Stimulated activated CD4-positive, alpha-beta T cell treated with anti-CD3 and anti-CD28 coated beads, Interleukin-15, amount 100 ng/mL, for 48 hours (primary cell): ENCODE data around the gene CPLANE2.
A peak's percentile ranks its signal among the peaks of the same experiment; 100 is the strongest.
"Not testable (repeated sequence)": the region's sequence is repeated elsewhere in the genome, so short reads cannot be mapped to it uniquely, and the experiment has no call there.

Source experiments
- DNase-seq, 2 donors: peaks; one replicate each; pipeline ENCODE4 v3.0.0-alpha.2; 2020; ENCODE audit warnings: low read depth in 2 of 2

CPLANE2 gene

DNA sequence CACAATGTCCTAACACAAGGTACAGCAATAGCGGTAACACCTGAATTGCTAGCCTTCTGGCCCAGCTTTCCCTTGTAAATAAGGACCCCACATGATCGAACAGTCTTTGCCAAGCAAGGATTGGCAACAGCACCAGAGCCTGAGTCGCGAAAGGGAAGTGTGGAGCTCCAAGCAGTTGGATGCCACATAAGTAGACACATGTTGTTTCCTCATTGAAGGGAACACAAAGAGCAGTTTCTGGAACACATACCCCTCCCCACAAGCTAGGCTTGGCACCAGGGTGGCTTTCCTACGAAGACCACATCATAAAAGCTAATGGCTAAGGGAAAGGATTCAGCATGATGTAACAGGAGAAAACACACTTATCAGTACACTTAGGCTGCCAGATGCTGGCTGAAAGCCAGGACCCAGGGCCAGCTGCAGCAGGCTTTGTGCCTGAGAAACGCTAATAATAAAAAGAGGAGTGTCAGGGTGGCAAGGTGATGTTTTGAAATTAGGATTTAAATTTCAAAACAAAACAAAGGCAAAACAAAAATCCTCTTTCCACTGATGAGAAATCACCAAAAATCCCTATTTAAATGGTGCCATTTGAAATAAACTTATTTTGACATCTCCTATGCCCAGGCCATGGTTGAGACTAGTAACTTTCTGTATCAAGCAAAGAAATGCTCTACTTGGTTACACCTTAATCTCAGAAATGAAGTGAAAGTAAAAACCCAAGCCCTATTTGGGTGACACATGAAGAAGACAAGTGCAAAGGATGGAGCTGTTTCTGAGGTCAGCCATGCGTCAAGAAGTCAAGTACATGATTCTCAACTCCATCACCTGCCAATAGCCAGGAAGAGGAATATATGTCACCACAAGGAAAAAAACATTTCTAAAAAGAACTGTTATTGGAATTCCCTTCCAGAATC lies 11.9 kb upstream of the CPLANE2 start:
- DNase-seq = no peak

DNA sequence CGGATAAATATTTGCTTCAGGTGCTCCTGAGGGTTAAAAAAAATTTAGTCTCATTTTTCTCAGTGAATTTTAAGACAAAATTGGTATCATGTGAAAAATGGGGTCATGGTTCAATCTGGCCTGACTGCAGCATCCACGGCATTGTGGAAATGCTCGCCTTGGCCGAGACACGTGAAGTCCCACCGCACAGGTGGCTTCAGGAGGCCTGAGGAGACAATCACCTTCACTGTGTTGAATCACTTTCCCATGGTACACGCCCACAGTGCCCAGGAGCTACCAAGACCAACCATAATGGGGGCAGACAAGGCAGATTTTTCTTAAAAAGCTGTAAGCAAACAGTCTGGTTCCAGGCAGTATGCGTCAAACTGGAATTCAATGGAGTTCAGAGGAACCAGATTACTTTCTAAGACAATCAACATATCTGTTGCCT lies 11.0 kb upstream of the CPLANE2 start:
- no peak for DNase-seq

DNA sequence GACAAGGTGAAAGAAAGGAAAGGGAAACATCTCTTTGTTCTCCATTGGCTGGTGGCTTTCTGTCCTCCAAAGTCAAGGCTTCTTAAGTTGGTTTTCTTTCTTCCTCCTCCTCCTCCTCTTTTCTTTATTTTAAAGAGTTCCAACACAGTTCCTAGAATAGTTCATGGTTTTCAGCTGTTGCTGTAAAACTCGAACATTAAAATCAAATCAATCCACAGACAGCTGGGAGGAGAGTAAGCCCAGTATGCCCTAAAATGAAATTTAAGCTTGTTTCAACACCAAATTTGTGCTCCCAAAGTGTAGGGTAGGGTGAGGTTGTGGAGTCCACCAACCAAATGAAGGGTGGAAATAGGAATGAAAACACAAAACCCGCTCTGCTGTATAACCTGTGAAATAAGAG lies 10.5 kb upstream of the CPLANE2 start:
- no peak for DNase-seq

DNA sequence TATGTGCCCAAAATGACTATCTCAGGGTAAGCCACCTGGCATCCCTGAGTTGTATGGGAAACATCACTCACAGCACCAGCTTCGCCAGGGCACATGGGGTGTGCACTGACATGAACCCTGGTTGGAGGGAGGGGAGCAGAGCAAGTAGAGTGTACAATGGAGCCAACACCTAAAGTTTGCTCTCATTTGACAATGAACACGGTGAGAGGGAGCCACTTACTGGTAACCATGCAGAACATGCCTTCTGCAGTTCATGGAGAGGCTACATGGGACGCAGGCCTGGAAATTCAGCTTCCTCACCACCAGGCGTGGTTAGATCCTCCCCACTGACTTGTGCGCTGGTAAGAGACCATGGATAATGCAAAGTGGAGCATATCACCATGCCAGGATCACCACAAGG lies 10.0 kb upstream of the CPLANE2 start:
- no peak for DNase-seq

DNA sequence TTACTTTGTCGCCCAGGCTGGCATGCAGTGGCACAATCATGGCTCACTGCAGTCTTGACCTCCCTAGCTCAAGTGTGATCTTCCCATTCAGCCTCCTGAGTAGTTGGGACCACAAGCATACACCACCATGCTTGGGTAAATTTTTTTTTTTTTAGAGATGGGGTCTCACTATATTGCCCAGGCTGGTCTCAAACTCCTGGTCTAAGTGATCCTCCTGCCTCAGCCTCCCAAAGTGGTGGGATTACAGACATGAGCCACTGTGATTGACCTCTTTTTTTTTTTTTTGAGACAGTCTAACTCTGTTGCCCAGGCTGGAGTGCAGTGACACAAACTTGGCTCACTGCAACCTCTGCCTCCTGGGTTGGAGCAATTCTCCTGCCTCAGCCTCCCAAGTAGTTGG lies 9.3 kb upstream of the CPLANE2 start:
- DNase-seq = not testable (repeated sequence)

DNA sequence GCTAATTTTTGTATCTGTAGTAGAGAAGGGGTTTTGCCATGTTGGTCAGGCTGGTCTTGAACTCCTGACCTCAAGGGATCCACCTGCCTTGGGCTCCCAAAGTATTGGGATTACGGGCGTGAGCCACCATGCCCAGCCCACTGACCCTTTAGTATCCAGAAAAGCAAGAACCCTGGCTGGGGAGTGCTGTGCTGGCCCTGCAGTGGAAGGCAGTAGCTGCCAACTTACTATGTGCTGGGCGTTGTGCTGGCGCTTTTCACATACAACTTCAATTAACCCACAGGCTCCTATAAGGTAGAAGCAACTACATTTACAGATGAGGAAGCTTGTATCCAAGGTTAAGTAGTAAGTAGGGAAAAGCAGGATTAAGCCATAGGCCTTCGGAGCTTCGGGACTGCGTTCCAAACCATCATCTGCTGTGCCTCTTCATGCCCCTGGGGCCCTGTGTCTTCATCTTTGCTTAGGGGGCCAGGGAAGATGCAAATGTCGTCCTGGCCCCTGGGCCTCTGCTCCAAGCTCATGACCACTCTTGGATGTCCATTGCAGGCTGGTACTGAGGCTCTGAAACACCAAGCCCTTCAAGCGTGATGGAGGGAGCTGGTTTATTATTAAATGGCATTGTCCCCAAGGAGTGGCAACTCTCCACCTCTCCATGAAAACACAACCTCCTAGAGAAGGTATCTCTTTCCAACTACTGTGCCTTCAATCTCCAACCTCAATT lies 8.7 kb upstream of the CPLANE2 start:
- no peak for DNase-seq

DNA sequence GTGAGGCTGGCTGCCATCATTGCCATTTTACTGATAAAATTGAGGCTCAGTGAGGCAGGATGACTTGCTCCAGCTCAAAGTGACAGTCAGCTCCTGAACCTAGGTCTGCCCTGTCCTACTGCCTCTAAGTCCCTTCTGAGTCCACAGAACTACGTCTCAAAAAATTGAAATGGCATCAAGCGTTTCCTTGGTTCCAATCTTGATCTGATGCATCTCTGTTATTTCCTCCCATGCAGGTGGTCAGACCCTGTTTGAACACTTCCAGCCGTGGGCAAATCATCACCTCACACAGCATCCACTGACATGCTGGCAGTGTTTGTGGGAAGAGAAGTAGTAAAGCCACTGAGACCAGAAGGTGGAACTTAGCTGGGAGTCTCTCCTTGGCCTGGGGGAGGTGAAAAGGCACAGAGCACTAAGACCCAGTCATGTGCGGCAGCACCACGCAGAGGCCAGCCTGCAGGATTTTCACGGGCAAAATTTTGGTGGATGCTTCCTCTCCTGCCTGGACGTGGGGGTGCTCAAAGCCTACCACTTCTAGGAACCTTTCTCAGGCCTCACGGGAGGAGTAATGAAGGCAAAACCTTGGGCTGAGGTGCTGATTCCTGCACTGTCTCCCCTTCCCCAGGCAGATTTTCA lies 7.8 kb upstream of the CPLANE2 start:
- DNase-seq = no peak

DNA sequence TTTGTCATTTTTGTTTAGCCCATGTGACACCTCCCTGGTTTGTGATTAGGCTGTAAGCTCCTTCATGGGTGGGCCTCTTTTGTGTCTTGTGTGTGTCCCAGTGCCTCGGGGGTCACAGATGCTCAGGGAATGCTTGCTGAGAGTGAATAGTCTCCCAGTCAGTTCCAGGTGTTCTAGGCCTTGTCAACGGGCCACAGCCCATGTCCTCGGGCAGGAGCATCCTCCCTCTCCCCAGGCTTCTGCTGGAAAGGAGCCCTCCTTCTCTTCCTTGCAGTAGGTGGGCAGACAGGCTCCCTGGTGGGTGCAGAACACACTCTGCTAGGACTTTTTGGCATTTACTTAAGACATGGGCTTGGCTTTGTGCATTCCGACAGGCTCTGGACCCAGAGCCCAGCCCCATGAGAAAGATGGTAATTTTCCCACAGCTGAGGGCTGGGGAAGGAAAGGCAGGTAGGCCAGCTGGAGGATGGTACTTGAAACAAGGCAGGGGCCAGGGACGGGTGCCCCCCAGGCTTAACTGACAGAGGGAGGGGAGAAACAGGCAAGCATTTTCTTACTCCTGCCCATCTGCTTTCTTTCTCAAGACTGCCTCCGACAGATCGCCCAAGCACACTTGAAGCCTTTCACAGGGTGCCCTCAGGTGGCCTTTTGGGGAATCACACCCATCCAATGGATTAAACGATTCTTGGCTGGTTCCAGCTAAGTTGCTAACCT lies 7.1 kb upstream of the CPLANE2 start:
- peak; percentile 47 to 70 for DNase-seq

DNA sequence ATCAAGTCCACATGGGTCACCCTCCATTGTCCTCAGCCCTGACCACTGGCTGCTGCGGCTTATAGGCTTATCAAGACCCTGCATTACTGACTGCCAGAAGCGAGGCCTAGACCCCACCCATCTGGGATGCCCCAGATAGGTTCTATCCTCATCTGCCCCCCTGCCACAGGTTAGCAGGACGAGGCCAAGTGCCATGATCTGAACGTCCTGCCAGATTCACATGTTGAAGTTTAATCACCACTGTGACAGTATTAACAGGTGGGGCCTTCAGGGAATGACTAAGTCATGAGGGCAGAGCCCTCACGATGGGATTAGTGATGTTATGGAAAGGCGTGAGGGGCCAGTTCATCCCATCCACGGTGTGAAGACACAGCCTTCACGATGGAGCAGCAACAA lies 6.2 kb upstream of the CPLANE2 start:
- no peak for DNase-seq

DNA sequence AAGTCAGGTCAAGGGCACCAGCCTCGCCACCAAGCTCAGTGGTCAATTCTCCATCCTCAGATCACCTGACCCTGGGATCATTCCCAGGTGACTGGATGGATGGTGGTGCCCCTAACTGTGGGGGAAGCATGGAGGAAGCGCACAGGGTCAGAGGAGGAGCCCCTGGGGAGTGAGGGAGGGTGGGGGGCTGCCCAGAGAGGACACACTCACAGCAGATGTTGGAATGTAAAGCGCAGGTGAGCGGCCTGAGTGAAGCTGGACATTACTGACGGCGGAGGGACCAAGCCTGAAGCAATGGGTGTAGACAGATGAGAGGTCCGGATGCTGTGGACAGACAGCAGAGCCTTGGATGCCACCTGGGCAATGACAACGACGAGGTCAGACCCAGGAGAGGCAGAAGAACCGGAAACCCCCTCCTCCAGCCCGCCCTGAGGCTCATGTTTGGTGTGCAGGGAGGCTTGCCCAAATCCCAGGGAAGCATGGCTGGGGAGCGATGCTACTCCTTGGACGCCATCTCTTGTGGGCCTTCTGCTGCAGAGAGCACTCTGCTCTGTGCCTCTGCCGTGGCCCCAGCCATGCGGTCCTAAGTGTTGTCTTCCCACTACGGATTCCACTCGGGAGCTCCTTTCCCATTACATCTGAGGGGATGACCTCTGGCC lies 5.7 kb upstream of the CPLANE2 start:
- DNase-seq = no peak

DNA sequence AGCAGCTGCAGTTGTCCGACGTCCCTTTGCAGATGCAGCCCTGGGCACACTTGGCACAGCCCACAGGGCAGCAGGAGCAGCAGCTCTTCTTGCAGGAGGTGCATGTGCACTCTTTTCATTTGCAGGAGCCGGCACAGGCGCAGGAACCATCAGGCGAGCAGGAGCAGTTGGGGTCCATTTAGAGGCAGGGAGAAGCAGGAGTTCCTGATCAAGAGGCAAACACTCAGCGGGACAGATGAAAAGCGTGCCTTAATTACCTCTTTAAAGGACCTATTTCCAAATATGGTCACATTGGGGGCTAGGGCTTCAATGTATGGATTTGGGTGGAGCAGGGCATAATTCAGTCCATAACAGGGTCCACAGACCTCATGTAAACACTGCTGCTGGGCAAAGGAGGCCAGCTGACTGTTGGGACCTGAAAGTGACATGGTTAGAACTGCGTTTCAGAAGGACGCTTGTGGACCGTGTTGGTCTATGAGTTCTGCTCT lies 4.3 kb upstream of the CPLANE2 start:
- no peak for DNase-seq

DNA sequence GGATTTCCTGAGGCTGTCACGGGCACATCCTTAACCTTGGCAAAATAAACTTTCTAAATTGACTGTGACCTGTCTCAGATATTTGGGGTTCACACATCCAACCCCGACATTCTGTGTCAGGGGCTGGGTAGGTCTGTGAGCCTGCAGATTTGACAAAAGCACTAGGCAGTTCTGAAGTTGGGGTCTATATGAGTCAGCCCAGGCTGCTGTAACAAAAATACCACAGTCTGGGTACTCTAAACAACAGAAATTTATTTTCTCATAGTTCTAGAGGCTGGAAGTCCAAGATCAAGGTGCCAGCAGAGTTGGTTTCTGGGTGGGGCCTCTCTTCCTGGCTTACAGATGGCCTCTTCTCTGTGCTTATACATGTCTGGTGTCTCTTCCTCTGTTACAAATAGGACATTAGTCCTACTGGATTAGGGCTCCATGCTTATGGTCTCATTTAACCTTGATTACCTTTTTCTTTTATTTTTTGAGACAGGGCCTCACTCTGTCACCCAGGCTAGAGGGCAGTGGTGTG lies 3.0 kb upstream of the CPLANE2 start:
- DNase-seq = no peak

DNA sequence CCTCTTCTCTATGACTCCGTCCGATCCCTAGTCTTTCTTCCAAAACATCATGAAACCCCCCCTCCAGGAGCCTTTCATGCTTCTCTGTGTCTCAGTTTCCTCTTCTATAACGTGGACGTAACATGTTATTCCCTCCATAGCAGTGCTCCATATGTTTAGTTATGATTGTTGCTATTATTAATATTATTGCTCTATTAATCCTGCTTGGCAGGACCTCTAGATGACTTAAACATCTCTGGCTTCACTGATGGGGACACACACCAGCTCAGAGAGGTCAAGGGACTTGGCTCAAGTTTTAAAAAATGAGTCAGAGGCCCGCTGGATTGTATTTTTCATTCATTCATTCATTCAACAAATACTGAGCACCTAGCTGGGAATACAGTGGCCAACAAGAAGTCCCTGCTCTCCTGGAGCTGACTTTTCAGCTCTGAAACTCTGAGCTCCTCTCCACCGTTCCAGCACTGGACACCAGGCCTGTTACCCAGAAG lies 404 bp upstream of the CPLANE2 start:
- DNase-seq = no peak

DNA sequence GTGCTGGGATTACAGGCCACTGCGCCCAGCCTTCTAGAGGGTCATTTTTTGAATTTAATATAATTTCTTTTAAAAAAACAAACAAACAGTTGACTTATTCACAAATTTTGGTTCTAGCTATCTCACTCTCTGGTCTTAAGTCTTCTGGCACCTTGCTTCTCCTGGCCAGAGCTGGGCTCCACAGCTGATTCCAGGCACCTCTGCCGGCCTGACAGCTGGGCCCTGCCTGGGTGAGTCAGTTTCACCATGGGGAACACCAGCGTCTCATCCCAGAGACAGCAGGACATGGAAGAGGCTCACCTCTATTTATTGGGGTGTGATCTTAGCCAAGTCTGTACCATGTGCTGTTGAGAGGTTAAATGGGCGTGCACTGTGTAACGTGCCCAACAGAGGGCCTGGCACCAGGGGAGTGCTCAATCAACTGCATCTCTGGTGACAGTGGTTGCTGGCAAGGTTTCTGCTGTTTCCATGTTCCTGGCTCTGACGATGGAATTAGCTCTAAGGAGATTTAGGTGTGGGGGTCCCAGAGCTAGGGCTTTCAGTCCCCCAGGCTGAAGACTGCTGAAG lies 956 bp downstream of the CPLANE2 start:
- DNase-seq = peak in 1 of 2 donors; percentile 12

DNA sequence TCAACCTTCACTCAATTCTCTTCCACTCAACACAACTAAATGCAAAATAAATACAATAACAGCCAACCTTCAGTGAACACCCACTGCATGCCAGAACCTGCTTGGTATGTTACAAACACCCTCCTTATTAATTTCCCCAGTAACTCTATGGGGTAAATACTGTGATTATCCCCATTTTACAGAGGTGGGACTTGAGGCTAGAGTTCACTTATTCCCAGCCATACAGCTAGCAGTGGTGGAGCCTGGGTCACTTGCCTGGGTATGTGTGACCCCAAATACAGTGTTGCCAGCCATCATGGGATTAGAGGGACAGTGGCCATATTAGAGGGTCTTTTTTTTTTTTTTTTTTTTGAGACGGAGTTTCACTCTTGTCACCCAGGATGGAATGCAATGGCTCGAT lies 1.6 kb downstream of the CPLANE2 start:
- DNase-seq = no peak

DNA sequence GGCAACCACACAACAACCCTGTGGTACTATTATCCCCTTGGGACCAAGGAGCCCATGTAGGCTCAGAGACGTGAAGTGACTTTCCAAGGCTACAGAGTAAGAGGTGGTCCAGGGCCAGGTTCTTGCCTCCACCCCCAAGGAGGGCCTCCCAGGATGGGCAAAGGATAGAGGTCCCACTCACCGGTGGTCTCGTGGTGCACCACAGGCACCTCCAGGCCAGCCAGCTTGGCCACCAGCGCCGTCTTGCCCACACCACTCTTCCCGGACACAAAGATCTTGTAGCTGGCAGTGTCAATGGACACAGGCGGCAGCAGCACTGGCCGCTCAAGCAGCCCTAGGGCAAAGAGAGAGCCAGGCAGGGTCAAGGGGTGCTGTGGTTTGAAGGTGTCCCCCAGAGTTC lies 3.6 kb downstream of the CPLANE2 start:
- no peak for DNase-seq

DNA sequence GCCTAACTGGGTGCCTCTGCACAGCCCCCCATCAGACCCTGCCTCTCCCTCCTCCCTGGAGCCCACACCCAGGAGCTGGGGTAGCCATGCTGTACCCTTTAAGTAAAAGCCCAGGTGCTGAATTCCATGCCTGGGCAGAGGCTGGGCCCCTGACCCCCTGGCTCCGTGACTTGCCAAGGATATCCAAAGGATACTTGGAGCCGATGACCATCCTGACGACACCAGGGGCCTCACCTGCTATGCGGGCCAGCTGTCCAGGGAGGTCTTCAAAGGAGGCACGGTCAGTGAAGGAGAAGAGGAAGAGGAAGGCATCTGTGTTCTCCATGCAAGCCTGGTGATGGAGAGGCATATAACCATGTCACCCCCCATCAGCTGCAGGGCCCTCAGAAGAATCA lies 4.7 kb downstream of the CPLANE2 start:
- no peak for DNase-seq

DNA sequence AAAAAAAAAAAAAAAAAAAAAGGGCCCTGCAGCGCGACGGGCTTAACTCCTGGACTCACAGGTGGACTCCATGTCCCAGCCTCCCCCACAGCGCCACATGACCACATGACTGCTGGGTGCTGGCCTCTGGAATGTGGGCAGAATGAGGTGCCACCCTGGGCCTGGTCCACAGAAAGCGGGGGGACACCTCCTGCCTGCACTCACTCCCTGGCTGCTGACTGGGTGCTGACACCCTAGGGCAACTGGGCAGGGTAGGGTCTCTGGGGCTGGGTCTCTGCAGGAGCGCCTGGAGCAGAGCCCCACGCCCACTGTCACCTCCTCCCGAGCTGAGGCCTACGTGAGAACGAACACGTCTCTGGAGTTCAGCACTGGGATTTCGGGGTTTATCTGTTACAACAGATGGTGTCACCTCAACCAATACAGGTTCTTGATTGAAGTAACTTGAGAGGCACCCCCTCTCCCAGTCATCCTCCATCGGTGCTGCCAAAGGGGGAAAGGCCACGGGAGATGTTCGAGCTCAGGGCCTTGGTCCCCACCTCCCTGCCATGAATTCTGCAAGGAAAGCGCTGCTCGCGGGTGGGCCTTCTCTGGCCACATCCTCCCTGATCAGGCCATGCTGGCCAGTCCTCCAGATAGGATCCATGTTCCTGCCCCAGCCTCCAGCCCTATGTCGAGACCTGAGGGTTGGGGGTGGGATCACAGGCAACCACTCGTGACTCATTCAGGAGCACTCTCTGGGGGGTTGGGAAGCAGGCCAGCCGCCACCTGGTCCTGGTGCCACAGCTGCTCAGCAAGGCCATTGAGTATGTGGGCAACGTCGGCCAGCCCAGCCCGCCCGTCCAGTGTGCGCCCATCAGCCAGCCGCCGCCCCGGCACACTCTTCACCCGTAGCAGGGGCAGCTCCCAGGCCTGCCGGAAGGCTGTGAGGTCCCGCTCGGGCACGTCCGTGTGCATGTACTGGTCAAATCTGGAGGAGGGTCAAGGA lies 5.4 kb downstream of the CPLANE2 start:
- no peak for DNase-seq

DNA sequence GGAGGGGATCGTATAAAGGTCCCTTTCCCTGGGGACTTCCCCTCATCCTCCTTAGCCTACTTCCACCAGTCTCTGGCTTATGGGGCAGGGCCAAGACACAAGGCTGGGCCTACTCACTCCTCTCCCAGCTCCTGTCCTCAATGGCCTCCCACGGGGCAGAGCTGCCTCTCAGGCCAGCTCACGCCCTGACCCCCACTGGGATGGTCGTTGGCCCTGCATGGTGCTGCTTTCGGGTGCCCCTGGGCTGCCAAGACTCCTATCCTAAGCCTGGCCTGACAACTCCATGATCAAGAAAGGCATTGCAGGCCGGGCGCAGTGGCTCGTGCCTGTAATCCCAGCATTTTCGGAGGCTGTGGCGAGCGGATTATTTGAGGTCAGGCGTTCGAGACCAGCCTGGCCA lies 6.2 kb downstream of the CPLANE2 start:
- DNase-seq = no peak
